HG03460 (cell line): ENCODE measurements around the gene MYO7A.

Source experiments
- ATAC-seq: cut with Tn5 transposase; IDR thresholded peaks from one replicate; pipeline ENCODE4 v1.9.1; 2021; ENCODE audit not compliant: unreplicated experiment

The MYO7A gene

DNA sequence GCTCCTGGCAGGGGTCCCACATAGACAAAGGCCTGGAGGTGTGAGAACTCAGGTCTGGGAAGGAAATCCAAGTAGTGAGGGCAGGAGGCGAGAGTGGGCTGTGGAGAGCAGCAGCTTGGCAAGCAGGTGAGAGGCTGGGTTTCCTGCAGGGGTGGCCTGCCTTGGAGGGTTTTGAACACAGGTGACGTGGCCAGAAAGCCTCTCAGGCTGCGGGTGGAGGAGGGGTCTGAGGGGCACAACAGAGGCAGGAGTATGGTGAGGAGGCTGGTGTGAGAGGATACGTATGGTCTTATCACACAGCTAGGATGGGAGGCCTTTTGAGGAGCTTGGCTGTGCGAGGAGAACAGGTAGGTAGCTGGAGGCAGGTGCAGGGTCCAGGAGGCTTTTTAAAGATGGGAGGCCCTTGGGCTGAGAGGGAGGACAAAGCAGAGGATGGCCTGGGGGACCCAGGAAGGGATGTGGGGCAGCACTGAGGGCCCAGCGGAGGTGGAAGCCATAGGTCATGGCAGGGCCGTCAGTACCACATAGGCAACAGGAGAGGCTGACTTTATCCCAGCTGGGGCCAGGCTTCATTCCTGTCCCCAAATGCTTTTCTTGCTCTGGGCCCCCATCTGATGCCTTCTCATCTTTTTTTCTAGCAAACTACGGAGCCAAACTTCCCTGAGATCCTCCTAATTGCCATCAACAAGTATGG is 84.4 kb downstream of the MYO7A start:
- ATAC-seq, result no peak

DNA sequence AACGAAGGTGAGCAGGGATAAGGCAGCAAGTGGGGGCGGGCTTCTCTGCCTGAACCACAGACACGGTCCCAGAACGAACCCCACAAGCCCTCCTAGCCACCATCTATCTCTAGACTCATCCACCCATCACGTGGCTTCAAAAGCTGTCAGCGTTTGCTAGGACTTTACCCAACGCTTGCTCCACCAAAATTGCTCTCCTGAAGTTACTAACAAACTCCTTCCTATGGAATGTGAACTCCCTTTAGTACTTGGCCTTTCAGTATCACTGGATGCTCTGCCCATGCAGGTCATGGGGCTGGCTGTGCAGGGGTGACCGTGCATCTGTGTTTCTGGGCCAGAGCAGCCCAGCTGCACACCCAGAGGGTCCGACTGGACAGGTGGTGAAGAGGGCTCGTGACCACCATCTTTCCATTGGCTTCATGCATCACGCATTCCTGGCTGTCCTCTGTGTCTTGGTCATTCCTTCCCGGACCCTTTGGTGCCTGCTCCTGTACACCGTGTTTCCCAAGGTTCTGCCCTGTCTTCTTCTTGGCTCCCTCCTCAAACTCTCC is 85.1 kb downstream of the MYO7A start:
- no peak for ATAC-seq

- no peak for ATAC-seq
These were observed 85.8 kb downstream of the MYO7A start for GRCh38 chr11:77213589-77214428.

- no peak for ATAC-seq
These were observed 86.5 kb downstream of the MYO7A start for GRCh38 chr11:77214557-77214956.

DNA sequence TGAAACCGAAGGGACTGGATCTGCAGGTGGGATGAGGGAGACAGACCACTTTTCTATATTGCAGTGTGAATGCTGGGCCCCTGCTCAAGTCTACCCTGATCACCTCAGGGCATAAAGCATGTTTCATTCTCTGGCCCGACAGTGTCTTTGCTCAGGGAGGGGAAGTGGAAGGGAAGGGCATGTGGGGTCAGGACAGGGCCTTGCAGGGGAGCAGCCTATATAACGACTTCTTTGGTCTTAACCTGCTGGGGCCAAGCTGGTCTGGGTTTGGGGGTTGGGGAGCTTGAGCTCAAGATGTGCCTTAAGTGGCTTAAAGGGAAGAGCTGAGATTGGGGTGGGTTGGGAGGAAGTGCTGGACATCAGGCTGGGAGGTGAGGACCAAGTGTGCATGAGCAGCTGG is 87.1 kb downstream of the MYO7A start:
- ATAC-seq, result no peak

- no peak for ATAC-seq
These were observed 89.1 kb downstream of the MYO7A start for GRCh38 chr11:77217156-77217555.

GRCh38 chr11:77223797-77224196 is 95.8 kb downstream of the MYO7A start:
- no peak for ATAC-seq

- ATAC-seq, result no peak
These were observed 103.0 kb downstream of the MYO7A start for GRCh38 chr11:77230878-77231605.

DNA sequence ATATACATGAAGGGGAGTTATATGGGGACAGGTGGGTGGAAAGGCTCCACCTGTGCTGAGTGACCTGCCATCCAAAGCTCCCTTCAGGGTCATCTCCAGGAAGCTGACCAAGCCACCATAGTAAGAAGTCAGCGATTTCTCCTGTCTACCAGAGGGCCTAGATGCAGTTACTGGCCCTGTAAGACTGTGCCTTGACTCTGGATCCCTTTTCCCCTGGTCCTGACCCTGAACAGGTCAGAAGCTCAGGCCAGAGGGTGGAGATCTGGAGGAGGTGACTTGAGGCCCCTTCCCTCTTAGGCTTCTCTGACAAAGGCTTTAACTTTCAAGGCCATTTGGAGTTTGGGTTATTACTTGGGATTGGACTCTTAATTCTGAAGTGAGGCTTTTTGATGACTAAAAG is 103.8 kb downstream of the MYO7A start:
- ATAC-seq, result no peak

DNA sequence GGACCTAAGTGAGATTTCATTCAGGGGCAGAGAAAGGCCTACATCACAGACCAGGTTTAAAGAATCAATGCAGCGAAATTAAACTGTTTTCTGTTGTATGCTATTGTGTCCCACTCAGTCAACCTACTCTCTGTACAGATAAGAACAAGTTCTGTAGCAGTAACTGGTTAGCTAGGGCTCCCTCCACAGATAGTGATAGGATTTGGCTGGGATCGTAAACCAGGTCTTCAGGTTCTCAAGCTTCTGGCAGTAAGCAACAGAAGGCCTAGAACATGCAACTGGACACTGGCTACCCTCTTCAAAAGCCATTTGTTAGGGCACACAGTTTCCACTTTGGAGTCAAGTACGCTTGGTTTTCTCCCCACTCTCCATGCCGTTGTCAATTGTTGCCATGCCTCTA is 104.2 kb downstream of the MYO7A start:
- no peak for ATAC-seq

DNA sequence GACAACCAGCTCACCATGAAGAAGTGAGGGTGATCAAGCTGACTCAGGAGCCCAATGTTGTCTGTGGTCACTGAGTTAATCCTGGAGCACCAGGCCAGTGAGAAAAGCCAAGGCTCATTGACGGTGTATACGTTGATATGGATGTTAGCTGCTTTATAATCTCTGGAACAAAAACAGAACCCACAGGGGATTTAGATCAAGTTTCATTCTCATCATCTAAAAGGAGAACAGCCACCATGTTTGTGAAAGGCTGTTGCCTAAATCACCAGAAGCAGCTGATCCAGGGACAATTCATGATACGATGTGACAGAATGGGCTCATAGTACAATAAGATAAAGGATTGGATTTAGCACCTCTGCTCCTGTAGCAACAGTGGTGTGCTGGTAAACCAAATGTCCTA is 105.0 kb downstream of the MYO7A start:
- ATAC-seq, result no peak

DNA sequence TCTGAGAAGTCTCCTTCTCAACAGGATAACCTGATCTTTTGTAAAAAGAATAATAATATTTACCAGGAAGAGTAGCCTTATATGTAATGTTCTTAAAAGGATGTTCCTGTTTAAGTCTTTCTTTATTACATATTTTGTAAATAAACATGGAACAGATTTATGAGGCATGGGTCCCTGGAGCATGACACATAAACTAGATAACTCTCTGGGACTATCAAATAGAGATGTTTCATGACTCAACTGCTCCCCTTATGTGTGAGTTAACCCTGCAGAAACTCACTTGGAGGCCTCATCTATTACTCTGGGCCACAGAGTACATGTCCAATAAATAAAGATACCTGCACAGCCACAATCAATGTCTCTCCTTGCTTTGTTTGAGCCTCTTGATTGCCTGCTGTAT is 108.9 kb downstream of the MYO7A start:
- no peak for ATAC-seq

GRCh38 chr11:77244277-77245027 is 116.4 kb downstream of the MYO7A start:
- ATAC-seq, result no peak

DNA sequence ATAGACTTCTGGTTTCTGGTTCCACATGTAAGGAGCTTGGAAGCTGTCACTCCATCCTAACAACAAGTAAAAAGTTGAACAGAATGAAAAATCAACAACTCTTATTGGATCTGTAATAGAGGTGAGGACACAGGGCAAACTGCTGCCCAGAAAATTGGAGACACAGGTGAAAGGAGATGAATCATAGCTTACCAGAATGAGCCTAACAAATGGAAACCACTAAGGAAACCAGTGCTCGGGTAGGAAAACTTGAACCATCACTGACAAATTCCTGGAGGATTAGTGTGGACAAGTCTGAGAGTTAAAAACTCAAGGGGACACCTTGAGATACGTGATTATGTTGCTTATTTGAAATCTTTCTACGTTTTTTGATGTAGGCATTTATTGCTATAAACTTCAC is 121.4 kb downstream of the MYO7A start:
- ATAC-seq, result no peak

- ATAC-seq, result no peak
These were observed 123.0 kb downstream of the MYO7A start for GRCh38 chr11:77250881-77251640.

DNA sequence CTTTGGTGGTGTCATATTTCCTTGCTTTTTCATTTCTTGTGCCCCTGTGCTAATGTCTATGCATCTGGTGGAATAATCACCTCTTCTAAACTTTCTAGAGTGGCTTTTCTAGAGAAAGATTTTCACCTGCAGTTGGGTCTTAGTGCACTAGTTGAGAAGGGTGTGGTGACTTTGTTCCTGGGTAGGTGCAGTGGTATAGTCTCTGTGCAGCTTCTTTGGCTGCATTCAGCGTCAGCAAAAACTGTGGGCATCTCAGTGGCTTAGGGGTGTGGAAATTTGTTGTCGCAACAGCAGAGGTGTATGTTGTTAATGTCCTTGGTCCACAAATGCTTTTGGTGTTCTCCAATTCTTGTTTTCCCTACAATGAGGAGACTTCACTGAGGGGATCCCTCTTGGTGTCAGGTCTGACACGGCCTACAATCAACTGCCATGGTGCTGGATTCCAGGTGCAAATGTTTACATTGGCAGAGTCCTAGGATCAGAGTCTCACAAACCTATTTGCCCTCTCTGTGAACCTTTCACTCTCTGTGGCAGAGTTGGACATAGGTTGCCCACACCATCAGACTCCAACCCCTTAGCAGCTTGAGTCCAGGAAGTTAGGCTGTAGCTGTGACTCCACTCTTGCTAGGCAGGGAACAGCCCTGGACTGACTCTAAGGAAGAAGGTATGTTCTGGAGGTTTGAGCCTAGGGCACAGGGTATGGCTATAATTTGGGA is 124.7 kb downstream of the MYO7A start:
- ATAC-seq, result no peak

DNA sequence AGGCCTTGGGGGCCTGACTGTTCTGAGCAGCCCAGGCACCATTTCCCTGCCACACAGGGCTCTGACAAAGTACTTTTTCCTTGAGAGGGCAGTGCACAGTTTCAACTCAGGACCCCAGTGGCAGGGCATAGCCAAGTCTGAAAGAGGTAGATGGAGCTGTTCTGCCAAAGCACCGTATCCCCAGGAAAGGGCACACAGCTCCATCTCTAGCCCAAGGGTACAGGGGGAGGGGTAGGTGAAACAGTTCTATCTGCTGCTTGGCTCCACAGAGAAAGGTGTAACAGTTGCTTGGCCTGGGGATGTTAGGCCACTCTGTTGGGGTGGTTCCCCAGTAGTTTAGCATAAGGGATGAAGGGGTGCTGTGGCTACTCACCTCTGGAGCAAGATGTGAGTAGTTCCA is 125.6 kb downstream of the MYO7A start:
- ATAC-seq, result no peak

- no peak for ATAC-seq
These were observed 131.6 kb downstream of the MYO7A start for GRCh38 chr11:77259641-77260040.

DNA sequence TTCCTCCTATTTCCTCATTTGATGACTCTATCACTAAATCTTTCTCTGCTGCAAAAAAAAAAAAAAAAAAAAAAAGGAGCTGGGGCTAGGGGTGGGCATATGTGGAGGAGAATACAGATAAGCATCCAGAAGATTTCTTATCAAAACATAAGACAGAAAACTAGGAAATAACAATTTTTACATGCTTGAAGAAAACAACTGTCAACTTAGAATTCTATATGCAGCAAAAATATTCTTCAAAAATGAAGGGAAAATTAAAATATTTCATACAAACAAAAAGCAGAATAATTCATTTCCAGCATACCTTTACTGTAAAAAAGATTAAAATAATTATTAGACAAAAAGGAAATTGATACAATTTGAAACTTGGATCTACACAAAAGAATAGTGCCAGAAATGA is 134.8 kb downstream of the MYO7A start:
- ATAC-seq, result no peak
